Measurements from ENCODE around the gene VPS13D.

GRCh38 chr1:12518931-12519692, 289.3 kb downstream of the VPS13D start:
- TF ChIP-seq CTCF (IDR thresholded peaks at IDR 0.05) = no peak
- no peak for TF ChIP-seq POLR2A (IDR thresholded peaks at IDR 0.05)

All from body of pancreas (tissue), 4 donors.